ENCODE results near the gene CCNK. TPM values are rescaled to one million over a fixed set of nuclear protein-coding genes. Genes with fewer than 3 reads are reported as not detected.

Gene CCNK
- total and polyA plus RNA-seq, 10 of the 15 experiments (the other 5 are each of a cell fraction or from before 2014, with no cell fraction given), result 10.8 to 88.0 (median 22.5) TPM

DNA sequence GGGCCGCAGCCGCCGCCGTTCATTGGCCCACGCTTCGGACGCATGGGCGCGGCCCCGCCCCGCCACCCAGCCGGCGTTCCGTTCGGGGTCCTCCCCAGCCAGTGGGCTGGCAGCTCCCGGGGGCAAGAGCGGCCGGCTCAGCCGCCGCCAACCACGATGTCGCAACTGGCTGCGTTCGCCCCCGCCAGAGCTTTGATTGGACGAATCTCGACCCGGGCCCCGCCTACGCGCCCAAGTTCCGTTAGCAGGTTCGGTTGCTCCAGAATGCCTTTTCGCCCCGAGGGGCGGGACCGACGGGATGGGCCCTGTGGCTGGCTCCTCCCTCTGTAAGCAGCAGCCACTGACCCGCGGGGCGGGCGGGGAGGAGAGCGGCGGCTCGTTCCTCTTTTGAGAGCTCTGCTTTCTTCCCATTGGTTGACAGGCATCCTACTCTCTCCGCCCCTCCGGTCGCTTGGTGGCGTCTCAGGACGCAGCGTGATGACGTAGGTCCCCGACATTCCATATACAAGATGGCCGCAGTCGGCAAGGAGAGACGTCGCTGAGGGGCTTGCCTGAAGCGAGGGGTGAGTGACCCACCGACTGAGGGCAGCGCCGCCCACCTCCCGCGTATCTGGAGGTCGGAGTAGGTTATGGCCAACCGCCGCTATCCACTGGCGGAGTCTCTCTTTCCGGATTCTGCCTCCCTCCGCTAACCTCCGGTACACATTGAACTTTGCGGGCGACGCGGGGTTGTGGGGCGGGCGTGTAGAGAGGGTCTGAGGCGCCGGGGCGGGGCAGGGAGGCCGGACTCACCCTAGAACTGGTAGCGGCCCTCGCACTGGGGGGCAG is at the start of gene CCNK (continued):
- TF ChIP-seq IKZF1 (conservative IDR thresholded peaks at IDR 0.05) (peak; percentile 20; the same call in 1 of the 2 replicates), ASH2L (IDR thresholded peaks at IDR 0.05; ENCODE audit: borderline replicate concordance, low read depth) (peak; percentile 85; the same call in 1 of the 2 replicates), KAT2A (conservative IDR thresholded peaks at IDR 0.05; ENCODE audit: control insufficient read depth, low read depth, low read length) (no peak), MYC (IDR thresholded peaks at IDR 0.05; ENCODE audit: insufficient read depth, insufficient read length, insufficient replicate concordance, low read length, severe bottlenecking) (no peak), EP300 (IDR thresholded peaks at IDR 0.05; ENCODE audit: borderline replicate concordance in 1 of 2, control insufficient read depth in 1 of 2, low read depth in 2 of 2, low read length in 2 of 2) (peak in 1 of 2 experiments; percentile 30; a peak in 1 of 4 replicates), REST (IDR thresholded peaks at IDR 0.05; ENCODE audit: low read depth, low read length) (0 out of 2 replicates have a peak, but pooled peaks have one; percentile 24), GABPA (IDR thresholded peaks at IDR 0.05; ENCODE audit: low read depth) (peak; percentile 85), MLLT1 (IDR thresholded peaks at IDR 0.05) (no peak; the same call in 1 of the 2 replicates), NR2C1 (IDR thresholded peaks at IDR 0.05) (peak; percentile 66), FOXM1 (IDR thresholded peaks at IDR 0.05; ENCODE audit: low read depth, low read length) (no peak), CHD1 (IDR thresholded peaks at IDR 0.05; ENCODE audit: low read depth, low read length) (no peak), PKNOX1 (IDR thresholded peaks at IDR 0.05) (peak; percentile 96), PAX8 (IDR thresholded peaks at IDR 0.05) (no peak), SMAD5 (IDR thresholded peaks at IDR 0.05; ENCODE audit: low read depth) (peak; percentile 47; the same call in 1 of the 2 replicates)
- TF ChIP-seq, protein P1, sequence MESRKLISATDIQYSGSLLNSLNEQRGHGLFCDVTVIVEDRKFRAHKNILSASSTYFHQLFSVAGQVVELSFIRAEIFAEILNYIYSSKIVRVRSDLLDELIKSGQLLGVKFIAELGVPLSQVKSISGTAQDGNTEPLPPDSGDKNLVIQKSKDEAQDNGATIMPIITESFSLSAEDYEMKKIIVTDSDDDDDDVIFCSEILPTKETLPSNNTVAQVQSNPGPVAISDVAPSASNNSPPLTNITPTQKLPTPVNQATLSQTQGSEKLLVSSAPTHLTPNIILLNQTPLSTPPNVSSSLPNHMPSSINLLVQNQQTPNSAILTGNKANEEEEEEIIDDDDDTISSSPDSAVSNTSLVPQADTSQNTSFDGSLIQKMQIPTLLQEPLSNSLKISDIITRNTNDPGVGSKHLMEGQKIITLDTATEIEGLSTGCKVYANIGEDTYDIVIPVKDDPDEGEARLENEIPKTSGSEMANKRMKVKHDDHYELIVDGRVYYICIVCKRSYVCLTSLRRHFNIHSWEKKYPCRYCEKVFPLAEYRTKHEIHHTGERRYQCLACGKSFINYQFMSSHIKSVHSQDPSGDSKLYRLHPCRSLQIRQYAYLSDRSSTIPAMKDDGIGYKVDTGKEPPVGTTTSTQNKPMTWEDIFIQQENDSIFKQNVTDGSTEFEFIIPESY (IDR thresholded peaks at IDR 0.05), result no peak
- TF ChIP-seq, protein P2, sequence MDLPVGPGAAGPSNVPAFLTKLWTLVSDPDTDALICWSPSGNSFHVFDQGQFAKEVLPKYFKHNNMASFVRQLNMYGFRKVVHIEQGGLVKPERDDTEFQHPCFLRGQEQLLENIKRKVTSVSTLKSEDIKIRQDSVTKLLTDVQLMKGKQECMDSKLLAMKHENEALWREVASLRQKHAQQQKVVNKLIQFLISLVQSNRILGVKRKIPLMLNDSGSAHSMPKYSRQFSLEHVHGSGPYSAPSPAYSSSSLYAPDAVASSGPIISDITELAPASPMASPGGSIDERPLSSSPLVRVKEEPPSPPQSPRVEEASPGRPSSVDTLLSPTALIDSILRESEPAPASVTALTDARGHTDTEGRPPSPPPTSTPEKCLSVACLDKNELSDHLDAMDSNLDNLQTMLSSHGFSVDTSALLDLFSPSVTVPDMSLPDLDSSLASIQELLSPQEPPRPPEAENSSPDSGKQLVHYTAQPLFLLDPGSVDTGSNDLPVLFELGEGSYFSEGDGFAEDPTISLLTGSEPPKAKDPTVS (IDR thresholded peaks at IDR 0.05; ENCODE audit: low read depth, low read length), result no peak
- TF ChIP-seq, protein P3, sequence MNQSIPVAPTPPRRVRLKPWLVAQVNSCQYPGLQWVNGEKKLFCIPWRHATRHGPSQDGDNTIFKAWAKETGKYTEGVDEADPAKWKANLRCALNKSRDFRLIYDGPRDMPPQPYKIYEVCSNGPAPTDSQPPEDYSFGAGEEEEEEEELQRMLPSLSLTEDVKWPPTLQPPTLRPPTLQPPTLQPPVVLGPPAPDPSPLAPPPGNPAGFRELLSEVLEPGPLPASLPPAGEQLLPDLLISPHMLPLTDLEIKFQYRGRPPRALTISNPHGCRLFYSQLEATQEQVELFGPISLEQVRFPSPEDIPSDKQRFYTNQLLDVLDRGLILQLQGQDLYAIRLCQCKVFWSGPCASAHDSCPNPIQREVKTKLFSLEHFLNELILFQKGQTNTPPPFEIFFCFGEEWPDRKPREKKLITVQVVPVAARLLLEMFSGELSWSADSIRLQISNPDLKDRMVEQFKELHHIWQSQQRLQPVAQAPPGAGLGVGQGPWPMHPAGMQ (IDR thresholded peaks at IDR 0.05; ENCODE audit: borderline replicate concordance), result no peak

All from GM12878 (cell line).